ENCODE data around the gene PTPN3. TPM values are rescaled to one million over a fixed set of nuclear protein-coding genes. Genes with fewer than 3 reads are reported as not detected.

PTPN3 gene
- total RNA-seq, 6 experiments from 2014 or later, result not detected

DNA sequence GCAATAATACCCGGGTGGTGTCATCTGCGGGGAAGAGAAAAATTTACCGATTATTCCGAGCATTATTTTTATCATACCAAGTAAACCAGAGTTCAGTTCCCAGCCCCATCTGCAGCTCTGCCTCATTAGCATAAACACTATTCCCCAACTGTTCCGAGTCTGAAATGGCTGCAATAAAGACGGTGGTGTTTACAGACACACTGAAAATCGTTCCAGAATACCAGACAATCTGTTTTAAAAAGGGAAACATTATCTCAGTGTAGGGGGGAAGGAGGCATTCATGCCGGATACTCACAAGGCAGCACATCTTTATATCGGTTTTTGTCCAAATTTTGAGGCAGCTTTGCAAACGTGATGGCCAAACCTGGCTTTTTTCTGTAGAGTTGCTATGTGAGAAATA lies 106.9 kb downstream of the PTPN3 start:
- Mint-ChIP-seq H3K27me3 (ENCODE audit: insufficient read depth) (peaks cover 28% of the 10 kb centered on the region), H3K36me3 (ENCODE audit: low read depth) (no peaks in the 10 kb centered on the region), H3K27ac (no peak overlapping the region), H3K4me1 (ENCODE audit: low read depth) (no peaks in the 10 kb centered on the region), H3K9me3 (no peaks in the 10 kb centered on the region), H3K4me3 (no peak overlapping the region)
- no peak for DNase-seq
- TF ChIP-seq, protein P1, sequence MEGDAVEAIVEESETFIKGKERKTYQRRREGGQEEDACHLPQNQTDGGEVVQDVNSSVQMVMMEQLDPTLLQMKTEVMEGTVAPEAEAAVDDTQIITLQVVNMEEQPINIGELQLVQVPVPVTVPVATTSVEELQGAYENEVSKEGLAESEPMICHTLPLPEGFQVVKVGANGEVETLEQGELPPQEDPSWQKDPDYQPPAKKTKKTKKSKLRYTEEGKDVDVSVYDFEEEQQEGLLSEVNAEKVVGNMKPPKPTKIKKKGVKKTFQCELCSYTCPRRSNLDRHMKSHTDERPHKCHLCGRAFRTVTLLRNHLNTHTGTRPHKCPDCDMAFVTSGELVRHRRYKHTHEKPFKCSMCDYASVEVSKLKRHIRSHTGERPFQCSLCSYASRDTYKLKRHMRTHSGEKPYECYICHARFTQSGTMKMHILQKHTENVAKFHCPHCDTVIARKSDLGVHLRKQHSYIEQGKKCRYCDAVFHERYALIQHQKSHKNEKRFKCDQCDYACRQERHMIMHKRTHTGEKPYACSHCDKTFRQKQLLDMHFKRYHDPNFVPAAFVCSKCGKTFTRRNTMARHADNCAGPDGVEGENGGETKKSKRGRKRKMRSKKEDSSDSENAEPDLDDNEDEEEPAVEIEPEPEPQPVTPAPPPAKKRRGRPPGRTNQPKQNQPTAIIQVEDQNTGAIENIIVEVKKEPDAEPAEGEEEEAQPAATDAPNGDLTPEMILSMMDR (IDR thresholded peaks at IDR 0.05), result no peak

DNA sequence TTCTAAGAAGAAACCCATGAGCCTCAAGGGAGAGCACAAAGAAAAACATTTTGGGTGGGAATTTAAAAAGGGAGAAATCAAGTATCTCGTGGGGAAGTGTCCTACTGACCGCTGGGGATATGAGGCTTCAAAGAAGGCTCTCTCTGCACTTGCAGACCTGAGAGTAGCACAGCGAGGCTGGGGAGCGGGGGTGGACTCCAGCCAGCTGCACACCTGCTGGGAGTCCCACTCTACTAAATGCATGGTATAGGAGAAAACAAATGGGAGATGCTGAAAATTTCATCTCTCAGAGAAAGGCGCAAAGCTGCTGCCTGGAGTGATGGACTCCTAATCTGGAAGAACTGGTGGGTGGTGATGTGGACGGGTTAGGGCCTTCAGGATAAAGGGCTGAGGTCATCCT lies 110.3 kb downstream of the PTPN3 start:
- no peaks in the 10 kb centered on the region for H3K9me3 Mint-ChIP-seq
- DNase-seq, result no peak
- TF ChIP-seq, protein P1 (IDR thresholded peaks at IDR 0.05), result no peak
- H3K36me3 Mint-ChIP-seq (ENCODE audit: low read depth), result no peaks in the 10 kb centered on the region
- H3K27me3 Mint-ChIP-seq (ENCODE audit: insufficient read depth), result peaks cover 35% of the 10 kb centered on the region
- H3K4me3 Mint-ChIP-seq, result no peak overlapping the region
- H3K4me1 Mint-ChIP-seq (ENCODE audit: low read depth), result no peaks in the 10 kb centered on the region
- no peak overlapping the region for H3K27ac Mint-ChIP-seq

DNA sequence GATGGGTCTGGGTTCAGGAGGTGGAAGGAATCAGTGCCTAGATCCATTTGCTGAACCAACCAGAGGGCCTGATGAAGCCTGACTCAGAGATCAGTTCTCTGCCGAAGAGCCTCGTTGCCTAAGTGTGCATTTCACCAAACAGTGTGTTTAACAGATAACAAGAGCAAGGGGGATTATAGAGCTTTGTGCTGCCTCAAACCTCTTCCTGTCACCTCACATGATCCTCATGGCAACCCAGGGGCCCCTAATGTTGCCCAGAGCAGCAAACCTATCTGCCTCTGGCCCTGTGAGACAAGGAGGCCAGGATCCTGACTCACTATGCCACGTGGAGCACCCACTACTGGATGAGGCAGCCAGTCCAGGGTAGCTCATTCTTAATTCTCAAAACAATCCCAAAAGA lies 110.9 kb downstream of the PTPN3 start:
- Mint-ChIP-seq H3K4me3 (no peak overlapping the region), H3K36me3 (ENCODE audit: low read depth) (no peaks in the 10 kb centered on the region)

DNA sequence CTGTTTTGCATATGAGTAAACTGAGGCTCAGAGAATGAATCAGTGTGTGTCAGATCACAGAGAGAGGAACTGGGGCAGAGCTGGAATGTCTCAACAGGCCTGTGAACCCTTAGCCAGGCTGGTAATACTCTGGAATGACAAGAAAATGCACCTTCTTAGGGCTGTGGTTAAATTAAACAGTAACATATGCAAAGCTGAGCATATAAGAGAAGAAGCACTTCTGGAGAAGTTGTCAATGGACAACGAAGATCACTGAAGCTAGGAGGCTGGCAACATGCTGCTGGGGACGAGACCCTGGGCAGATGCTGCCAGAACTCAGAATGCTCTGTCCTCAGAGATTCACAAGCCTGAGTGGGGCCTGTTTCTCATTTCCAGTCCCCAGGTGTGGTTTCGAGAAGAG lies 112.6 kb downstream of the PTPN3 start:
- DNase-seq, result no peak
- Mint-ChIP-seq H3K4me1 (ENCODE audit: low read depth) (no peaks in the 10 kb centered on the region), H3K9me3 (no peaks in the 10 kb centered on the region), H3K27ac (no peak overlapping the region), H3K36me3 (ENCODE audit: low read depth) (no peaks in the 10 kb centered on the region), H3K27me3 (ENCODE audit: insufficient read depth) (peaks cover 28% of the 10 kb centered on the region), H3K4me3 (no peak overlapping the region)
- TF ChIP-seq, protein P1 (IDR thresholded peaks at IDR 0.05), result no peak

More for the DNA sequence above, 110.9 kb downstream of the PTPN3 start:
- no peaks in the 10 kb centered on the region for H3K4me1 Mint-ChIP-seq (ENCODE audit: low read depth)
- DNase-seq, result no peak
- TF ChIP-seq, protein P1 (IDR thresholded peaks at IDR 0.05), result no peak
- peaks cover 34% of the 10 kb centered on the region for H3K27me3 Mint-ChIP-seq (ENCODE audit: insufficient read depth)
- H3K27ac Mint-ChIP-seq, result no peak overlapping the region
- H3K9me3 Mint-ChIP-seq, result no peaks in the 10 kb centered on the region

DNA sequence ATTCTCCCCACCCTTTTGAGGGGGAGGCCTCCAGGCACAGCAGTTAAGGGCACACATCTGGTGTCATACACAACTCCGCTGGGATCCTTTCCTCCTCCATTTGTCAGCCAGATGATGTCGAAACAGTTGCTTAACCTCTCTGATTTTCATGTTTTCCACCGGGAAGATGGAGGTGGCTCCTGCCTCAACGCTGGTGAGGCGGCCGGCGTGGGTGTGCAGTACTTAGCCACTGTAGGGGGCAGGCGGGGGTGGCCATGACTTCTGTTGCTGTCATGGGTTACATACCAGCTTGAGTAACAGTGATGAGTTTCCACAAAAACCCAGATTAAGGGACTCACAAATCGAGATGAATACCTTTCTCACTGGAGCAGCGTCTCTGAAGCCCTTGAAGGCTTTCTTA lies 114.2 kb downstream of the PTPN3 start:
- Mint-ChIP-seq H3K27ac (no peak overlapping the region), H3K36me3 (ENCODE audit: low read depth) (no peaks in the 10 kb centered on the region), H3K27me3 (ENCODE audit: insufficient read depth) (peaks cover 32% of the 10 kb centered on the region), H3K4me1 (ENCODE audit: low read depth) (no peaks in the 10 kb centered on the region), H3K4me3 (no peak overlapping the region), H3K9me3 (no peaks in the 10 kb centered on the region)
- TF ChIP-seq, protein P1 (IDR thresholded peaks at IDR 0.05), result no peak
- no peak for DNase-seq

DNA sequence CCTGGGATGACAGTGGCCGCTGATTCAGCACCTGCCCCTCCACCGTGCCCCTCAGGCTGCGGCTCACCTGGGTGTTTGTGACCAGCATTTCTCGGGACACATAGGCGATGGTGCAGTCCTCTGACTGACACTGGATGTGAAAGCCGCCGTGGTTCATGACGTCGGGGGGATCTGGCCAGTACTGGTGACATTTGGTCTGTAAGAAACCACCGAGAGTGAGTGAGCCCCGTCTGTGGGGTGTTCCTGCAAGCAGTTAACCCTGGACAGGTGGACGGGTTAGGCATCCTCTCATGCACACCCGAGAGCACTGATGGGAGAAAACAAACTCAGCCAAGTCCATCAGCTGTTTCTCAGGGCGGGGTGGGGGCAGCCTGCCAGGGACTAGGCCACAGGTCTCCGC lies 114.8 kb downstream of the PTPN3 start:
- Mint-ChIP-seq H3K36me3 (ENCODE audit: low read depth) (no peaks in the 10 kb centered on the region), H3K9me3 (no peaks in the 10 kb centered on the region), H3K4me3 (no peak overlapping the region), H3K27ac (no peak overlapping the region), H3K4me1 (ENCODE audit: low read depth) (no peaks in the 10 kb centered on the region), H3K27me3 (ENCODE audit: insufficient read depth) (peaks cover 30% of the 10 kb centered on the region)
- TF ChIP-seq, protein P1 (IDR thresholded peaks at IDR 0.05), result no peak
- no peak for DNase-seq
